ENCODE measurements around the gene SCN4A.
"Not testable (repeated sequence)": the region's sequence is repeated elsewhere in the genome, so short reads cannot be mapped to it uniquely, and the experiment has no call there.

The SCN4A gene

DNA sequence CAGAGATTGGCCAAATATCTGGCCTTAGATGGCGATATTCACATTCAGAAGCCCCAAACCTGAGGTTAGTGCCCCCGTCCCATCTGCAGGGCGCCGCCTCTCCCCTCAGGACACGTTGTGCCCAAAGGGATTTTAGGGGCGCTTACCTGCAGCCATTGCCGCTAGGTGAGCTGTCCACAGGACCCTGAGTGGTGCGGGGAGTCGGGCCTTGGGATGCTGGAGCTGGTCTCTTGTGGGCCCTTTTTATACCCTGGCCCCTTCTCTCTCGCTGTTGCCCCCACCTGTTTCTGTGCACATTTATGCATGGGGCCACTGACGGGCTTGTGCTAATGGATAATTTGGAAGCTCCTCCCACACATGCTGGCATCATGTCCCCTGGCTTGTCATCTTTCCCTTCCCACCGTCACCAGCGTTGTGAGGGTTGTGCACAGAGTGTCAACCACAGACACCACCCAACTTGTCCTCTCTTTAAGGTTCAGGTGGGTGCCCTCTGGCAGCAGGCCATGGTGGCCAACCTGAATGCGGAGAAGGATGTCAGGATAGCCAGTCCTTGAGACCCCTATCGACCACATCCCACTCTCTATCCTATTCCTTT lies 61.6 kb downstream of the SCN4A start, which contains the start of gene CSHL1:
Gene CSHL1, minus strand, starts transcription at position 218 of the 595 bp plus-strand sequence. Its CDS starts 62 bp downstream, at position 156.
- no peak for DNase-seq

DNA sequence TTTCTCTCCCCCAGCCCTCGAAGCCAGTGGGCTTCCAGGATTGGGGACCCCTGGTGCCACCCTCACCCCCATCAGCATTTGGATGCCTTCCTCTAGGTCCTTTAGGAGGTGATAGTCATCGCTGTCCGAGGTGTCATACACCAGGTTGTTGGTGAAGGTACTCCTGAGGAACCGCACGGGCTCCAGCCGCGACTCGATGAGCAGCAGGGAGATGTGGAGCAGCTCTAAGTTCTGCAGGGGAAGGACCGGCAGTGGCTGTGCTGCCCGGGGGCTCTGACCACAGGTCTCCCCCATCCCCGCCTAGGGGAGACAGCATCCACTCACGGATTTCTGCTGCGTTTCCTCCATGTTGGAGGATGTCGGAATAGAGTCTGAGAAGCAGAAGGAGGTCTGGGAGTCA lies 62.6 kb downstream of the SCN4A start:
- DNase-seq: no peak

DNA sequence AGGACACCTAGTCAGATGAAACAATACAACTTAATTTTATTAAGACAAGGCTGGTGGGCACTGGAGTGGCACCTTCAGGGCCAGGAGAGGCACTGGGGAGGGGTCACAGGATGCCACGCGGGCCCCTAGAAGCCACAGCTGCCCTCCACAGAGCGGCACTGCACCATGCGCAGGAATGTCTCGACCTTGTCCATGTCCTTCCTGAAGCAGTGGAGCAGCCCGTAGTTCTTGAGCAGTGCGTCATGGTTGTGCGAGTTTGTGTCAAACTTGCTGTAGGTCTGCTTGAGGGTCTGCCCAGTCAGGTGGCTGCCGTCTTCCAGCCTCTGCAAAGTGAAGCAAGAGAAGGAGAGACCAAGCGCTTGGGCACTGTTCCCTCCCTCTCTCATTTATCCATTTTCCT lies 63.1 kb downstream of the SCN4A start:
- not testable (repeated sequence) for DNase-seq

GRCh38 chr17:63907161-63907778 lies 65.4 kb downstream of the SCN4A start:
- not testable (repeated sequence) for DNase-seq

DNA sequence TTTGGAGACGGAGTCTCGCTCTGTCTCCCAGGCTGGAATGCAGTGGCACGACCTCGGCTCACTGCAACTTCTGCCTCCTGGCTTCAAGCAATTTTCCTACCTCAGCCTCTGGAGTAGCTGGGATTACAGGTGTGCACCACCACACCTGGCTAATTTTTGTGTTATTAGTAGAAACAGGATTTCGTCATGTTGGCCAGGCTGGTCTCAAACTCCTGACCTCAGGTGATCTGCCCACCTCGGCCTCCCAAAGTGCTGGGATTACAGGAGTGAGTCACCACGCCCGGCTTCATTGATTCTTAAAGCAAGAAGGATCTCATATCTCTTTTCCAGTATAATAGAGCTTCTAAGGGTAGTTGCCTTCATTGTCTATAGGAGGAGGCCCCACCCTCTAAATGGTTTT lies 67.9 kb downstream of the SCN4A start:
- DNase-seq: not testable (repeated sequence)

DNA sequence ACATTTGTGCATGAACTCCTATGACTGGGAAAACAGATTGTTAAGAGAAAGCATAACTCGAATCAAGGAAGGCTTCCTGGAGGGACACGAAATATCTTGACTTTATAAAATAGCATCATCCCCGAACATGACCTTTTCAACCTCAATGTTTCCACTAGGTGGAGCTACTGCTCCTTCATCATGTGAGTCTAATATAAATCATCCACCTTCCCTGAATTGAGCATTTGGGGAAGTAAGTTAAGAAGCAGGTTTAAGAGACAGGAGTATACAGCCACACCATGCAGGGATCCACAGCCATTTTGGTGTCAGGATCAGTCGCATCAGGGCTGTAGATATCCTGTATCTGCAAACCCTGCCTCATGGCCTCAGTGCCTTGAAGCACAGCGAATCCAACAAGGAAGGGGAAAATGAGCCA lies 68.9 kb downstream of the SCN4A start:
- DNase-seq: not testable (repeated sequence)

DNA sequence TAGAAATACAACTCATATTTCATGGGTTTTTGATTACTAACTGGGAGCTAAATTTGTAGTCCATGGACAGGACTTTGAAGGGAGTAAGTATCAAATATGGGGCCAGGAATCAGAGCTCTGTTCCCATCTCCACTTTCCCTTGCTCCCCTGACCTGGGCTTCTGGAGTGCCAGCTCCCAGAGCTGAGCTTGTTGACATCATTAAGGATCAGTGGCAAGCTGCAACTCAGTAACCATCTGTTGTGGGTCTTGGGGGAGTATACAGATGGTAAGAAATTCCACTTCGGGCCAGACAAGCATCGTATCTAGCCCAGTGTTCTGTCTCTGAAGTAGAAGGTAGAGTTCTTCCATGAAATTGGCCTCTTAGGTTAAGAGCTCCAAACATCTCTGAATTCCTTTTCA lies 70.7 kb downstream of the SCN4A start:
- not testable (repeated sequence) for DNase-seq

GRCh38 chr17:63898899-63899798 lies 73.6 kb downstream of the SCN4A start:
- DNase-seq: not testable (repeated sequence)

DNA sequence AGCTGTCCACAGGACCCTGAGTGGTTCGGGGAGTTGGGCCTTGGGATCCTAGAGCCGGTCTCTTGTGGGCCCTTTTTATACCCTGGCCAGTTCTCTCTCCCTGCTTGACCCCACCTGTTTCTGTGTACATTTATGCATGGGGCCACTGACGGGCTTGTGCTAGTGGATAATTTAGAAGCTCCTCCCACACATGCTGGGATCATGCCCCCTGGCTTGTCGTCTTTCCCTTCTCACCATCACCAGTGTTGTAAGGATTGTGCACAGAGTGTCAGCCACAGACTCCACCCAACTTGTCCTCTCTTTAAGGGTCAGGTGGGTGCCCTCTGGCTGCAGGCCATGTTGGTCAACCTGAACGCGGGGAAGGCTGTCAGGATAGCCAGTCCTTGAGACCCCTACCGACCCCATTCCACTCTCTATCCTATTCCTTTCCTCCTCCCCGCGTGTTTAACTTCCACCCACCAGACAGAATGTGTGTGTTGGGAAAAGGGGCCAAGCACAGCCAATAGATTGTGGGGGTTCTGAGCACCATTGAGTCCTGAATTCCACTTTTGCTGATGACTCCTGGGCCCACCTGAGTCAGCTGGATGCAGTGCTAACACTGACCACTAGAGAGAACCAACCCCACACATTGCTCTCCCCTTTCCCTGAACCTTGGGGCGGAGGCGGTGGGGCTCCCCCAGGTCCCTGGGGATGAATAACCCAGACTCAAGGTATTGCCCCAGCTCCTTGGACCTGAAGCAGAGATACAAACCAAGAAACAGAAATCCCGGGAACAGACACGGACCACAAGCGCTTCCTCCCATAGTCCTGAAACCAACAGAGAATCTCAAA lies 76.0 kb downstream of the SCN4A start, which contains the start of gene CSH1:
Gene CSH1, minus strand, starts transcription at position 51 of the 831 bp plus-strand sequence. CDS start 63 bp downstream, outside the sequence.
- DNase-seq: not testable (repeated sequence)

DNA sequence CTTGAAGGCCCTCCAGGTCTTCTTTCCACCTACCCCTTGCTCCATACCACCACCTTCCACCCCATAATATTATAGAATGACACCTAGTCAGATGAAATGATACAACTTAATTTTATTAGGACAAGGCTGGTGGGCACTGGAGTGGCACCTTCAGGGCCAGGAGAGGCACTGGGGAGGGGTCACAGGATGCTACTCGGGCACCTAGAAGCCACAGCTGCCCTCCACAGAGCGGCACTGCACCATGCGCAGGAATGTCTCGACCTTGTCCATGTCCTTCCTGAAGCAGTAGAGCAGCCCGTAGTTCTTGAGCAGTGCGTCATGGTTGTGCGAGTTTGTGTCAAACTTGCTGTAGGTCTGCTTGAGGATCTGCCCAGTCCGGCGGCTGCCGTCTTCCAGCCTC lies 77.9 kb downstream of the SCN4A start:
- not testable (repeated sequence) for DNase-seq

- DNase-seq: not testable (repeated sequence)
Measured at GRCh38 chr17:63894021-63894420, 78.7 kb downstream of the SCN4A start.

DNA sequence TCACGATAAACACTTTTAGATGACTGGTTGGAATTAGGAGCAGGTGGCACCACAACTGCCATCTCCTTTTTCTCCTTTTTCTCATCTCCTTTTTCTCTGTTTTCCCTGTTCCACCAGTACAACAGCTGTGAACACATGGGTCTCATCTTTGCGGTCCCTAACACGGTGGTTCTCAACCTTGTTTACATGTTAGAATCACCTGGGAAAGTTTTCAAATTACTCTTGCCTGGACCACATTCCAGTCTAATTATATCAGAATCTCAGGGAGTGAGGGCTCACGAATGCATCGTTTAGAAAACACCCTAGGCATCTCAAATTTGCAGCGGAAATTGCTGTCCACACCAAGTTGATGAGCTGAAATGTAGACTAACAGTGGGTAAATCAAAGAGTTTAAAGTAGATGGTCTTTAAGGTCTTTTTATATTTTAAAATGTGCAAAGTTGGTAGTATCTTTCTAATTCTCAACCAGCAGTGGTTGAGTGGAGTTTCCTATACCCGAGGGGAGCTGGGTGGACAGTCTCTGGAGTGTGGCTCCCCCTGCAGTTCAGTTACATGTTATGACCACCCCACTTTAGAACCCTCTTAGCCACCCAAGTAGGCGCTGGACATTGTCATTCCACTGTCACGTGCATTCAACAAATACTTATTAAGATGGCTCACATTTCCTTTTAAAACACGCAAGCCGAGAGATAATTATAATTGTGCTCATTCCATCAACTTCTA lies 80.2 kb downstream of the SCN4A start:
- DNase-seq: not testable (repeated sequence)

DNA sequence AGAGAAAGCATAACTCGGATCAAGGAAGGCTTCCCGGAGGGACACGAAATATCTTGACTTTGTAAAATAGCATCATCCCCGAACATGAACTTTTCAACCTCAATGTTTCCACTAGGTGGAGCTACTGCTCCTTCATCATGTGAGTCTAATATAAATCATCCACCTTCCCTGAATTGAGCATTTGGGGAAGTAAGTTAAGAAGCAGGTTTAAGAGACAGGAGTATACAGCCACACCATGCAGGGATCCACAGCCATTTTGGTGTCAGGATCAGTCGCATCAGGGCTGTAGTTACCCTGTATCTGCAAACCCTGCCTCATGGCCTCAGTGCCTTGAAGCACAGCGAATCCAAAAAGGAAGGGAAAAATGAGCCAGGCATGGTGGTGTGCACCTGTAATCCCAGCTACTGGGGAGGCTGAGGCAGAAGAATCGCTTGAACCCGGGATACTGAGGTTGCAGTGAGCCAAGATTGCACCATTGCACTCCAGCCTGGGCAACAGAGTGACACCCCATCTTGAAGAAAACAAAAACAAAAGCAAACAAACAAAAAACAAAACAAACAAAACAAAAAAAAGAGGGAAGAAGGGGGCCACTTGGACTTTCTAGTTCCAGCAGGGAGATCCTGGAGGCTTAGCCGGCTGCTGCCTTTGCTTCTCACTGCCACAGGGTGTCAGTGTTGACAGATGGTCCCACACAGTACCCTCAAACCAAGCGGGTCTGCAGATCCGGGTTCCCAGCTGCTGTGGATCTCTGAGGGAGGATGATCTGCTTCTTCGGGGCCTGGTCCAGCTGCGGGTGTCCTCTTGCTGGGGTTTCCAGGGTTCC lies 83.5 kb downstream of the SCN4A start:
- not testable (repeated sequence) for DNase-seq
